22Rv1 (cell line): Measurements from ENCODE around the gene IQCB1.

Source experiments
- ZFX ChIP-seq: fragments of 450-650 bp; IDR thresholded peaks from 2 replicates; pipeline ENCODE4 v1.6.1; 2017; ENCODE audit warnings: antibody characterized with exemption, borderline replicate concordance
- TF ChIP-seq, protein P1 (sequence below): fragments of 450-650 bp; IDR thresholded peaks from 2 replicates; pipeline ENCODE4 v1.5.1; 2017; ENCODE audit warnings: mild to moderate bottlenecking

DNA sequence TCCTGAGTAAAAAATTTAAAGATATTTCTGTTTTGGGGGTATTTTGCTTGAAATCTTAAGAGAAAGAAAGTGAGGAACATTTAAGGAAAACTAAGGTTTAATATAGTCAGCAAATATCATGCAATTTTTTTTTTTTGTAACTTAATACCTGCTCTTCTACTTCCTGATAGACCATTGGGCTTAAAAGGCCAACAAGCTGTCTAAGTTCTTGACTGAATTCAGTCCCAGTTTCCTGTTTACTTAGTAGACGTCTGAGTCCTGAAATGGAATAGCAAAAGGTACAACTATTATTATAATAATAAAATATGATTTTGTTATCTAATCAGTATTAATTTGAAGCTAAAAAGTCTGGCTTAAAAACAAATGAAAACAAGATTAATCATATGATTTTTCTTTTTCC, 37.9 kb downstream of the IQCB1 start:
- TF ChIP-seq, protein P1, sequence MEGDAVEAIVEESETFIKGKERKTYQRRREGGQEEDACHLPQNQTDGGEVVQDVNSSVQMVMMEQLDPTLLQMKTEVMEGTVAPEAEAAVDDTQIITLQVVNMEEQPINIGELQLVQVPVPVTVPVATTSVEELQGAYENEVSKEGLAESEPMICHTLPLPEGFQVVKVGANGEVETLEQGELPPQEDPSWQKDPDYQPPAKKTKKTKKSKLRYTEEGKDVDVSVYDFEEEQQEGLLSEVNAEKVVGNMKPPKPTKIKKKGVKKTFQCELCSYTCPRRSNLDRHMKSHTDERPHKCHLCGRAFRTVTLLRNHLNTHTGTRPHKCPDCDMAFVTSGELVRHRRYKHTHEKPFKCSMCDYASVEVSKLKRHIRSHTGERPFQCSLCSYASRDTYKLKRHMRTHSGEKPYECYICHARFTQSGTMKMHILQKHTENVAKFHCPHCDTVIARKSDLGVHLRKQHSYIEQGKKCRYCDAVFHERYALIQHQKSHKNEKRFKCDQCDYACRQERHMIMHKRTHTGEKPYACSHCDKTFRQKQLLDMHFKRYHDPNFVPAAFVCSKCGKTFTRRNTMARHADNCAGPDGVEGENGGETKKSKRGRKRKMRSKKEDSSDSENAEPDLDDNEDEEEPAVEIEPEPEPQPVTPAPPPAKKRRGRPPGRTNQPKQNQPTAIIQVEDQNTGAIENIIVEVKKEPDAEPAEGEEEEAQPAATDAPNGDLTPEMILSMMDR = no peak
- no peak for TF ChIP-seq ZFX
